Brain microvascular endothelial cell (primary cell): ENCODE results near the gene AMPD3.
A peak's percentile ranks its signal among the peaks of the same experiment; 100 is the strongest.

Source experiments
- DNase-seq: peaks from one replicate; pipeline ENCODE4 v3.0.0-alpha.2; 2020
- H3K27ac ChIP-seq: fragments of 250-450 bp; sonication (Bioruptor Pico); 2 replicates; pipeline ENCODE4 v1.5.1; 2020; ENCODE audit warnings: mild to moderate bottlenecking, moderate library complexity
- H3K27me3 ChIP-seq: fragments of 250-450 bp; sonication (Bioruptor Pico); replicated peaks from 2 replicates; pipeline ENCODE4 v1.5.1; 2020; ENCODE audit warnings: mild to moderate bottlenecking
- H3K36me3 ChIP-seq: fragments of 250-450 bp; sonication (Bioruptor Pico); replicated peaks from 2 replicates; pipeline ENCODE4 v1.5.1; 2020; ENCODE audit warnings: mild to moderate bottlenecking
- H3K4me3 ChIP-seq: 2 replicates; pipeline ENCODE4 v1.5.1; 2011; ENCODE audit warnings: low read depth, mild to moderate bottlenecking, control low read depth, low read length, moderate library complexity
- in situ Hi-C: cut with HindIII; loops from 2 replicates; pipeline ENCODE4 v1.10.0; 2017; ENCODE audit warnings: low sequenced_read_pairs, low pct_ligation_motif_present
- TF ChIP-seq, protein P1 (sequence below): IDR thresholded peaks from 2 replicates; pipeline ENCODE4 v1.5.1; 2011; ENCODE audit warnings: low read depth, mild to moderate bottlenecking, moderate library complexity, low read length, control low read depth, inconsistent platforms; ENCODE audit errors: missing control alignments

AMPD3 gene

DNA sequence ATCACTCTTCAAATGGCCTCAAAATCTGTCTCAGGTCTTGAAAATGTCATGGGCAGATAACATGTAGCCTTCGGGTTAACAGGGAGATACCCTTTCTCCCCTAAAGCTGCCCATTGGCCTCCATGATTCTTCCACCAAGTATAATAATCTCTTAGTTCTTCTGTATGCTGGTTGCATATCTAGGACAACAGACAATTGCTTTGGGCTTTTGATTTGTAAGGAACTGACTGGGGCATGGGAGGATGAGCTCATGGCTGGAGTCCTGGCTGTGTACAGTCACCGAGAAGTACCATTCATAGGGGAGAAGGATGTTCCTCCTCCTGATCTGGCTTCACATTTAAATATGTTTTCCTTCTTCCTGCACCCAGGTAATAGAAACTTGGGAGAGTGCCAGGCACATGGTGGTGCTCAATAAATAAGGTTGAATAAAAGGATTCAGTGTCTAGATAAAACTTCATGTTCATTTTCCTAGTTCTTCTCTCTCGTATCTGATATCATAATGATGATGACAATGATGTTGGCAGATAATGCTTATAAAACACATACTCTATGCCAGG lies 2.8 kb upstream of the AMPD3 start:
- H3K27ac ChIP-seq = no peak overlapping the region
- no peak for DNase-seq
- H3K27me3 ChIP-seq = no peaks in the 10 kb centered on the region
- H3K4me3 ChIP-seq = no peak overlapping the region
- TF ChIP-seq, protein P1, sequence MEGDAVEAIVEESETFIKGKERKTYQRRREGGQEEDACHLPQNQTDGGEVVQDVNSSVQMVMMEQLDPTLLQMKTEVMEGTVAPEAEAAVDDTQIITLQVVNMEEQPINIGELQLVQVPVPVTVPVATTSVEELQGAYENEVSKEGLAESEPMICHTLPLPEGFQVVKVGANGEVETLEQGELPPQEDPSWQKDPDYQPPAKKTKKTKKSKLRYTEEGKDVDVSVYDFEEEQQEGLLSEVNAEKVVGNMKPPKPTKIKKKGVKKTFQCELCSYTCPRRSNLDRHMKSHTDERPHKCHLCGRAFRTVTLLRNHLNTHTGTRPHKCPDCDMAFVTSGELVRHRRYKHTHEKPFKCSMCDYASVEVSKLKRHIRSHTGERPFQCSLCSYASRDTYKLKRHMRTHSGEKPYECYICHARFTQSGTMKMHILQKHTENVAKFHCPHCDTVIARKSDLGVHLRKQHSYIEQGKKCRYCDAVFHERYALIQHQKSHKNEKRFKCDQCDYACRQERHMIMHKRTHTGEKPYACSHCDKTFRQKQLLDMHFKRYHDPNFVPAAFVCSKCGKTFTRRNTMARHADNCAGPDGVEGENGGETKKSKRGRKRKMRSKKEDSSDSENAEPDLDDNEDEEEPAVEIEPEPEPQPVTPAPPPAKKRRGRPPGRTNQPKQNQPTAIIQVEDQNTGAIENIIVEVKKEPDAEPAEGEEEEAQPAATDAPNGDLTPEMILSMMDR = no peak
- no peaks in the 10 kb centered on the region for H3K36me3 ChIP-seq
- in situ Hi-C loops = no loop called here

DNA sequence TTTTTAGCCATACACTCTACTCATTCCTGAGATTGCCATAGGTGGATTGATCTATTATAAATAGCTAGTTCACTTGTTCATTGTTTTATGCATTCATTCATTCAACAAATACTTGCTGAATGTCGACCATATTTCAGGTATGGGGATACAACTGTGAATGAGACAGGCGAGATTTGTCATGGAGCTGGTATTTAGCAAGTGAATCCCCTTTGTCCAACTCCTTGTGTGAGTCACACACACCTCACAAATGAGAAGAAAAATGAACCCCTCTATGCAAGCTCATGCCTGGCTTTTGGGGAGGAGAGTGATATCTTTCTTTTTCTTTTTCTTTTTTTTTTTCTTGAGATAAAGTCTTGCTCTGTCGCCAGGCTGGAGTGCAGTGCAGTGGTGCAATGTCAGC lies 1.8 kb upstream of the AMPD3 start:
- no peaks in the 10 kb centered on the region for H3K36me3 ChIP-seq
- TF ChIP-seq, protein P1 = no peak
- no peak overlapping the region for H3K27ac ChIP-seq
- no peaks in the 10 kb centered on the region for H3K27me3 ChIP-seq
- in situ Hi-C loops = no loop called here
- DNase-seq = no peak
- H3K4me3 ChIP-seq = no peak overlapping the region

DNA sequence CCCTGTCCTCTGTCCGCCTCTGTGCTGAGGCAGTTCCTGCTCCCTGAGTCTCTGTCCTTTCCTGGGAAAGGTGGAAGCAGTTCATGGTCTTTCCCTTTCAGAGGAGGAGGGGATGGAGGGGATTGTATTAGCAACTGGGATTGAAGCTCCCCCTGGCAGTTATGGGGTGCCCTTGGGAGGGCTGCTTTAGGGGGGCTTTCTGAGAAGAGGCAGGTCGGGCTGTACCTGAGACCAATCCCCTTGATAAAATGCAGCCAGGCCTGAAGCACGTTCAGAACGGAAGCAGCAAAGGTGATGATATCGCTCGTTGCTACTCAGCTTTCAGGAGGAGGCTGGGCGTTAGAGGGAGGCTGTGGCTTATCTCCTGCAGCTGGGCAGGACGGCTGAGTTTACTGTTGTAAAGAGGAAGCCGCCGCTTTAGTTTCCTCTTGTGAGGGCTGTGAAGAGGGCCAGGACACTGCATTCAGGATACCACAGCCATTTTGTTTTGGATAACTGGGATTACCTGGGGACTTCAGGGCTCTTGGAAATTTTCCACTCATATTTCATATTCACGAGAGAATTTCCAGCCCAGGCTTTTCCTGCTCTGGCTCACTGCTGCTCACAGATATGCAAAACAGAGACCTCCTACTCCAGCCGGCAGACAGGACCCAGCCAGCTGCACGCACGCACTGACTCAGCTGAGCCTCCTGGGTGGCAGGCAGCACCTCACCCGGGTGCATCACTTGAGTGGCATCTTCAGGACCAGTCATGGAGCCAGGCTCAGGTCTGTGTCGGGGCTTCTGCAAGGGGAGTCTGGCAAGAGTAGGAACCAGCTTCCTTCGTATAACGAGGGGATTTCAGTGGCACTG lies 798 bp downstream of the AMPD3 start:
- in situ Hi-C loops = no loop called here
- Histone ChIP-seq H3K4me3 (peak overlapping the region; percentile 43), H3K27me3 (no peaks in the 10 kb centered on the region), H3K36me3 (no peaks in the 10 kb centered on the region), H3K27ac (peak overlapping the region; percentile 87)
- TF ChIP-seq, protein P1 = no peak
- DNase-seq = peak; percentile 89

DNA sequence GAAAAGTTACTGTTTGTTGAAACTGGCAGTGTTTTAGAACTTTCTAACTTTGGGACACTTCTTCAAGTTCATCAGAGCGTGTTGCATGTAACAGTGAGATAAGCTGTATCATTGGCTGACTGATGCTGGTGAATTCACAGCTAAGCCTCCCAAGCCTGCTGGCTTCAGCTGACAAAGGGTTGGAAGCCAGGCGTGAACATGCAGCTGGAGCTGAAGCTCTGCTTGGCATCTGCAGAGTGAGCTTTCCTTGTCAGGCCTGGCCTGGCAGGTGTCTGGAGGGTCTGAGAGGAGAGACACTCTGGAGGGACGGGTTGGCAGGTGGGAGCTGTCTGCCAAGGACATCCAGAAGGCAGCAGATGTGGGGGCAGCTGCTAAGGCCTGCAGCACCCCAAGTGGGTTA lies 1.5 kb downstream of the AMPD3 start:
- peak overlapping the region; percentile 43 for H3K4me3 ChIP-seq
- no peak for DNase-seq
- peaks cover under 1% of the 10 kb centered on the region for H3K36me3 ChIP-seq
- no peaks in the 10 kb centered on the region for H3K27me3 ChIP-seq
- in situ Hi-C loops = no loop called here
- TF ChIP-seq, protein P1 = no peak
- peak overlapping the region; percentile 87 for H3K27ac ChIP-seq

DNA sequence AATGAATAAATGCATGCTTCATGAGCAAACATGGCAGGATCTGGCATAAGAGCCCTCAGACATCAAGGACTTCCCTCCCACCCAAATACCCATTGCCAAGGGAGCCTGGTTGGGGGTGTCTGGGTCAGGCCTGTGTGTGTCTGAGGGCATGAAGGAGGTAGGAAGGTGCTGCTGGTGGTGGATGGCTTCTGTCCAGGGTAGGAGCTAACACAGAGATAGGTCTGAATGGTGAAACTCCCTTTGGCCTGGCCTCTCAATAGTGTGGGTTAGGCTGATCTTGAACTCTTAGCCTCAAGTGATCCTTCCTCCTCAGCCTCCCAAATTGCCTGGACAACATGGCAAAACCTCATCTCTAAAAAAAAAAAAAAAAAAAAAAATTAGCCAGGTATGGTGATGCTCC lies 2.8 kb downstream of the AMPD3 start:
- Histone ChIP-seq H3K27me3 (no peaks in the 10 kb centered on the region), H3K4me3 (no peak overlapping the region), H3K27ac (no peak overlapping the region), H3K36me3 (peaks cover 5% of the 10 kb centered on the region)
- no peak for DNase-seq
- TF ChIP-seq, protein P1 = no peak
- in situ Hi-C loops = no loop called here
